Activated naive CD8-positive, alpha-beta T cell treated with anti-CD3 and anti-CD28 coated beads, Interleukin-2, amount 50 U/mL, for 16 hours (primary cell): Measurements from ENCODE around the gene CDC42.

Experiments
- DNase-seq: peaks from one replicate; pipeline ENCODE4 v3.0.0-alpha.2; 2020; ENCODE audit warnings: low read depth, low spot score

CDC42 gene

DNA sequence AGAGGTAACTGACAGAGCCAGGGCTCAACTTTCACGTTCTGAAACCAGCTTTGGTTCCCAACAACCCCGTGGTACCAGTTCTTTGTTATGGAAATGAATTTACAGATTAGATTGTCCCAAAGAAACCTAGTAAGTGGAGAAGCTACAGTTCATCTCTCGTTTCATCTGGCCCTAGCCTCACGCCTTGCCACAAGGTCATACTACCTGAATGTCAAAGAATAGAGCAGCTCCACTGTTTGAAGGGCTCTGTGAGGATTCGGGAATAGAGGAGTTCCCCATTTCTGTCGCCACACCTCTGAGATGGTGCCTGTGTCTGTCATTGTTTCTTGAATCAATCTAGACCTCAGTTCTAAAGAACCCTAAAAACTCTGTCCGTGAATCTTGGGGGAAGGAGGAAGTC, 15.0 kb upstream of the CDC42 start:
- DNase-seq: no peak

DNA sequence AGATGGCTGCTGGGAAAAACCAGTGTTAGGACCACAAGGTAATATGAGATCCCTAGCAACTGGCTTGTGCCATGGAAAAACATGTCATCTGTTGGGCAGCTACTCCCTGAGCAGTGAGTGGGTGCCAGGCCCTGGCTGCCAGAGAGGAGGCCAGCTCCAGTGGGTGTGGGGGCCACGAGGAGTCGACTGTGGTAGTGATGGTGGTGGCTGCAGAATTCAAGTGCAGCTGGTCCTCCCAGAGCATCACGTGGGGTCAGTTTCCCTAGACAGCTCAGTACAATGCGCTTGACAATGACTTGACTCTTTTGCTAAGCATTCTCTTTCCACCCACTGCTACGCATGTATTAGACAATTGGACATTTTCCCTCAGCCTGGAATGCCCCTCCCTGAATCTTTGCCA, 14.5 kb upstream of the CDC42 start:
- no peak for DNase-seq

DNA sequence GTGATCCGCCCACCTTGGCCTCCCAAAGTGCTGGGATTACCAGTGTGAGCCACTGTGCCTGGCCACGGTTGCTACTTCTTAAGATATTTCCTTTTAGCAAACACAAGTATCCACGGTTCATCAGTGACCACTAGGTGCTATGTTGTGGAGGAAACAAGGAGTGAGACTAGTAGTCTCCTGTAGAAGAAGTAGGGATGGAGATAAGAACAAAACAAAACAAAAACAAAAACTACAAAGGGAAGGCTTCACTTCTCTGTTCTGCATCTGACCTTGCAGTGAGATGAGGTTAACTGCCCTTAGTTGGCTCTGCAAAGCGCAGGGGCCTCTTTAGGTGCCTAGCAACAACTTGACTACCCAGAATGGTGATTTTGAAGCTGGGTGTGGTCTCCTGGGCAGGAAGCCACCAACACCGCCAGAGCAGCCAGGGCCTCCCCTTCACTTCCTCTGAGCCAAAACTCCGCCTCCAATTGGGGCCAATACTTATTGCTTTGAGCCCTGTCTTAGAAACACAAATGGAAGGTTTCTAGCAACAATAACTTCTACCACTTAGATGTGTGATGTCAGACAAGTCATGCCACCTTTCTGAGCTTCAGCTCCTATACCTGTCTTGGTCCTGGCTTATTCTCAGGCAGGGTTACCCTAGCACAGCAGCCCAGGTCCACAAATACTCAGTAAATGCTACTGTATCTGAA, 12.8 kb upstream of the CDC42 start:
- DNase-seq: peak; percentile 44

DNA sequence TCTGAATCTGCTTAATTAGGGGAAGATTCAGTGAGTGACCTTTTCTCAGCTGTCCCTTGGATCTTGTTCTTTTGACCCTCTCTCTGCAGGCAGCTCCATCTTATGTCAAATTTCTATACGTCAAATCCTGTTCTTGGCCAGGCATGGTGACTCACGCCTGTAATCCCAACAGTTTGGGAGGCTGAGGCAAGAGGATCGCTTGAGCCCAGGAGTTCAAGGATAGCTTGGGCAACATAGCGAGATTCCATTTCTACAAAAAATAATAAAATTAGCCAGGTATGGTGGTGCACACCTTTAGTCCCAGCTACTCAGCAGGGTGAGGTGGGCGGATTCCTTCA, 12.3 kb upstream of the CDC42 start:
- DNase-seq: no peak

DNA sequence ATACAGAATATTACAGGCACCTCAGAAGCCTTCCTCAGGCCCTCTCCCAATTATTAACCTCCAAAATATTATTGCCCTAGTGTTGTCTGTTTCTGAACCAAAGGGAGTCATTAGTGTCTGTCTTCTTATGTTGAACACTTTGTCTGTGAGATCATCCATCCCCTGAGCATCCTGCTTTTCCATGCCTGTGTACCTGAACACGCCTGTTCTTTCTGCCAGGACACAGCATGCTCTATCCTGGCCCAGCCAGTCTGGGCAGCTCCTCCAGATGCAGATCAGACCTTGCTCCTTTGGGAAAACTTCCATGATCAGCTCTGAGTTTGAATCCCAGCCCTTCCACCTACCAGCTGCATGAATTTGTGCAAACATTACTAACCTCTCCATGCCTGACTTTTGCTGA, 11.0 kb upstream of the CDC42 start:
- DNase-seq: no peak

DNA sequence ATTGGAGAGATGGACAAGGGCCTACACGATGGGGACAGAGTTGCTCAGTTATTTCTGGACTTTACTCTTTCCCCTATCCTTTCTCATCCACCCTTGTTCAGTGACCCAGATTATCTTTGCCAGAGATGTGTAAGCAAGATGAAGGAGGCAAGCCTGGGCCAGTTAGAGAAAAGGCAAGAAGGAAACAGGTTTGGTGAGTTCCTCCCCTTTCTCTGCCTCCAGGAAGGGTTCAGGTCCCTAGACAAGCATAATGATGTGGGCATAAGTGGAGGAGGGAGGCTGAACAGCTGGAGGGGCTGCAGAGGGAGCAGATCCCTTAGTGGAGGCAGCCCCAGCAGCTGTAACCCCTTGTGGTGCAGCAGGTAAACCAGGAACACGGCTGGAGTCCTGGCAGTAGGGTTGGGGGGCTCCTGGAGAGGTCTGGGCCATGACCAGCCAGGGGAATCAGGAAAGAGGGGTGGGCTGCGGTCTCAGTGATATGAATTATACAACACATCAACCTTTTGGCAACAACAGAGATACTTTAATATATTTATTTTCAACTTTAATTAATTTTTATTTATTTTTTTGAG, 9.2 kb upstream of the CDC42 start:
- DNase-seq: no peak

DNA sequence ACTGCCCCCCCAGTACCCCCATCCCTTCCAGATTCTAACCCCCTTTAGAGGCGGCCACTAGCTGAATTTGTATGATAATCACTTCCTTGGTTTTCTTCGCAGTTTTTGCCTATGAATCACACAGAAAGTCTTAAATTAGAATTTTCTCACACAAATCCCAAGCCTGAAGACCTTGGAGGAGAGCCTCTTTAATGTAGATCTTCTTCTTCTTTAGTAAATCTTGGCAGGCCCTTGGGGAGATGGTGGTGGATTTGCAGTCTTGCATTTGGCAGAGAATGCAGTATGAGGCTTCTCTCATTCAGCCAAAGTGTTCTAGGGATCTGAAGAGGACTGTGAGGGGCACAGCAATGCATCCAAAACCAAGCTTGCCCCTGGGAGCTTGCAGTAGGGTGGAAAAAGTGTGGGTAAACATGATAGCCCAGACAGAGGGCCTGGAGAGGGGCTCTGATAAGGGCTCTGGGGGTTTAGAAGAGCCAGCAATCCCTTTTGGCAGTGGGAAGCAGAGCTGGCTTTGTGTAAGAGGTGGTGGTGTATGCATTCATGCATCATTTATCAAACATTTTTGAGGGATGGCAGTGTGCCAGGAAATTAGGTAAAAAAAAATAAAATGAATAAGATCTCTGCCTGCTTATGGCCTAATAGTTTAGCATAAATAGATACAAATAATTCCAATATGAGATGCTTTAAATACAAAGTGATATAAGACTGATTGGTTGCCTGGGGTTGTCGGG, 7.7 kb upstream of the CDC42 start:
- no peak for DNase-seq

DNA sequence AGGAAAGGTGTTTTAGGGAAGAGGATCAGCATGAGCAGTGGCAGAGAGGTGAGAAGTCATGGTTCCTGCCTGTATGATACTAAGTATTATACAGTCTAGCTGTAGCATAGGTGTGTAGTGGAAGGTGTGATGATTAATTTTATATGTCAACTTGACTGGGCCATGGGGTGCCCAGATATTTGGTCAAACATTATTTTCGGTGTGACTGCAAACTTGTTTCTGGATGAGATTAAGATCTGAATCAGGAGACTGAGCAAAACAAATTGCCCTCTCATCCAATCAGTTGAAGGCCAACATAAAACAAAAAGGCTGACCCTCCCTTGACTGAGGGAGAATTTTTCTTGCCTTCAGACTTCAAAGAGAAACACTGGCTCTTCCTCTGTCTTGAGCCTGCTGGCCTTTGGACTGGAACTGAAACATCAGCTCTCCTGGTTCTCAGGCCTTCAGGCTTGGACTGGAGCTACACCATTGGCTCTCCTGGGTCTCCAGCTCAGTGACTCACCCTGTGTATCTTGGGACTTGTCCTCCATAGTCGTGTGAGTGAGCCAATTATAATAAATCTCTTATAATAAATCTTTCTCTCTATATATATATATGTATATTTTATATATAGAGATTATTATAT, 6.8 kb upstream of the CDC42 start:
- DNase-seq: no peak

DNA sequence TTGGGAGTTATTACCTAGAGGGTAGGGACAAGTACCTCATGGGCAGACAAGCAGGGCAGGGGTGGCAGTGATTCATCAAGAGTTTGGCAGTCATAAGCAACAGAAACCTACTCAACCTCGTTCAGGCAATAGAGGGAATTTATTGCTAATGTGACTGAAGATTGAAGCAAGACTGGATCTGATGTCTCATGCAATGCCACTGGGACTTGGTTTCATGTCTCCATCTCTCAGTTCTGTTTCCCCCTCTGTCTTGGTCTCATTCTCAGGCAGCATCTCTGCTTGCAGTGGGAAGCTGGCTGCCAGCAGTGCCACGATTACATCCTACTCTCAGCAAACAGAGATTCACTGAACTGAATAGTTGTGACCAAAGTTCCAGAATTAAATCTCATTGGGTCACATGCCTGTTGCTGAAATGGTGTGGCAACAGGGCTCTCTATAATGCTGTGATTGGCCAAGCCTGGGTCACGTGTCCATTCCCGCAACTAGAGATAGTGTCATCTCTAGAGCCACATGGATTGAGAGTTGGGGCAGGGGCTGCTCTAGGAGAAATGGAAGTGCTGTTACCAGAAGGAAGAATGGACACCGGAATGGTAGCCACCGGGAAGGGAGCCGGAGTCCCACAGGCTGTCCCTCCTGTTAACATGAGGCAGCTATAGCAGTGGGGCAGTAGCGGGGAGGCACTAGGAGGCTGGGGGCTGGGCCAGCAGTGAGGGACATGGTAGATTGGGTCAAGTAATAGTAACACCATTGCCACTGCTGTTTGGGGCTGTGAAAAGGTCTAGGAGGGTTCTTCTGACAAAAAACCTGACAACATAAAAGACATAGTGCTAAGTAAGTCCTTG, 3.9 kb upstream of the CDC42 start:
- DNase-seq: peak; percentile 27

DNA sequence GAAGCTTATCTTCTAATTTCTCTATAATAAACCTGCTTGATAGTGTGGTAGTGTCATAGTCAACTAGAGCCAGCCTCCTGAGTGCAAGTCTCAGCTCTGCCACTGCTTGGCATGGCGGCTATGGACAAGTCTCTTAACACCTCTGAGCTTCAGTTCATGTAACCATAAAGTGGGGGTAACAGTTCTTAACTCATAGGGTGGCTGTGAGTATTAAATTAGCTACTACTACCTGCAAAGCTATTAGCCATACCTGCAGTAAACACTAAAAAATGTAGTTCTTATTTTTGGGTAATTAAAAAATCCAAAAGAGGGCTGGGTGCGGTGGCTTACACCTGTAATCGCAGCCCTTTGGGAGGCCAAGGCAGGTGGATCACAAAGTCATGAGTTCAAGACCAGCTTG, 2.2 kb upstream of the CDC42 start:
- DNase-seq: no peak

DNA sequence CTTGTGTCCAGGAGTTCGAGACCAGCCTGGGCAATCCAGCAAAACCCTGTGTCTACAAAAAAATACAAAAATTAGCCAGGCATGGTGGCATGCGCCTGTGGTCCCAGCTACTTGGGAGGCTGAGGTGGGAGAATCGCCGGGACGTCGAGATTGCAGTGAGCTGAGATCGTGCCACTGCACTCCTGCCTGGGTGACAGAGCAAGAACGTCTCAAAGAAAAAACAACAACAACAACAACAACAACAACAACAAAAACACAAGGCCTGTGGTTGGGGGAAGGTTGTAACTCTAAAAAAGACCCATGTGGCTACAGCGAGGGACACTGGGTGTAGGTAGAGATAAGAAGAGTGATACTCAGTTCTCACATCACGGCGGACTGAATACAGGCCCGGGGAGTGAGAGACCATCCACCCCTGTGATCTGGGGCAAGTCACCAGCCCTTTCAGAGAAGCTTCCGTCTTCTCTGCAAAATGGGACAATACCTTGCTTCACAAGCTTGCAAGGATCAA, 848 bp upstream of the CDC42 start:
- DNase-seq: no peak

DNA sequence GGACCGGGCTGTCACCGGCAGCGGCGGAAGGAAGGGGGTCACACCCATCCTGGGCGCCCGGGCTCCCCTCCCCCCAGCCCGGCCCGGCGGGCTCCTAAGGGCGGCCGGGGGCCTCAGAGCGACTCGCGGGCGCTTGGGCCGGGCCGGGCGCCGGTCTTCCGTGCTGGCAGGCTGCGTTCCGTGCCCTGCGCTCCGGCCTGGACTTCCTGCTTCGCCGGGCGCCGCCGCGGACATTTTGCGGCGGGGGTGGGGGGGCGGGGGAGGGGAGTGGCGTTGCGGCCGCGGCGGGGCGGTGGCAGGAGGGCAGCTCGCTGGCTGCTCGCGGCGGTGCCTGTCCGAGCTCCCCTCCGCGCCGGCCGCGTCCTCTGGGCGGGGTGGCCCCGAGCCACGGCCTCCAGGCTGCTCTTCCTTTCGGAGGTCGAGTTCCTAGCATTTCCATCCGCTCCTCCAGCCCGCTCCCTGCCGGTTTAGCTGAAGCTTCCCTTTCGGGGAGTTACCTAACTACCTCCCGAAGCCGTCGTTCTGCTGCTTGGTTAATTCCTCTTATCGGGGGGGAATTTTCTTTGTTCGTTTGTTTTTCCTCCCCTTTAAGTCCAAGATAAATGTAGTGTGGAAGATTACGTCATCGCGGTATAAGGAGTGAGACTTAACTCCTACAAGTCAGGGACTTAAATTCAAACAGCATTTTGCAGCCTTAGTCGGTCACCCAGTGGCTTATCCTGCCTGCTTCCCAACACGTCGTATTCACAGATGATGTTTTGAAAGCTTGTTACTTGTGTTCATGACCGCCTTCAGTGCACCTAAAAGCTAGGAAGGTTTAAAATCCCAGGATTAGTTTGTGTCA, 730 bp downstream of the CDC42 start:
- DNase-seq: no peak

DNA sequence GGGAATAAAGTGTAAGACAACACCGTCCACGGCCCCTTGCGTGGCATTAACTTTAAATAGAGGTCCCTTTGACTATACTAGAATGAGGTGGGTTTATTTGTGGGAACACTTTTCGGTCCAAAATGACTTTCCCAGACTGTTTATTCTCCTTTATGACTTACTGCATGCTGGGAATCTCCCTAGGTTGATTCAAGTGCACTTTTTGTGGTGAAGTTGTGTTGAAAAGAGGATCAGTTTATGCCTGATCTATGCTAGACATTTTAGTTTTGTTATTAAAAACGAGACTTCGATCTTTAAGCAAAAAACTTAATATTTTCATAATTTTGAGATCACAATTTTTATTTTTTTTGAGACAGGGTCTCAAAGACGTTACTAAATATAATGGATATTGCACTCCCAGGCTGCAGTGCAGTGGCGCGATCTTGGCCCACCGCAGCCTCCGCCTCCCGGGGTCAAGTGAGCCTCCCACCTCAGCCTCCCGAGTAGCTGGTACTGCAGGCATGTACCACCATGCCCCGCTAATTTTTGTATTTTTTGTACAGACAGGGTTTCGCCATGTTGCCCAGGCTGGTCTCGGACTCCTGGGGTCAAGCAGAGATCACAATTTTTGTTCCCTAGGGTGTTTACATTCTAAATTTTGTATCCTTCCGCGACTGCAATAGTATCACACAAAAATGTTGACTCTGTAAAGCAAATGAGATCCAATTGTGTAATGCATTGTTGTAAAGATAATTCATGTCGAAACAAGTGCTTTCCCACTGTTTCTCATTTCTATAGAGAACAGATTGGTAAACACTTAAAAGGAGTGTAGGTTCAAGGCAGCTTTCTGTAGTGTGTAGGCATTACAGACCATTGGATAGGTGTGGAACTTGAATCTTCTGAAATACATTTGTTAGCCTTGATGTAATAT, 1.6 kb downstream of the CDC42 start:
- no peak for DNase-seq

DNA sequence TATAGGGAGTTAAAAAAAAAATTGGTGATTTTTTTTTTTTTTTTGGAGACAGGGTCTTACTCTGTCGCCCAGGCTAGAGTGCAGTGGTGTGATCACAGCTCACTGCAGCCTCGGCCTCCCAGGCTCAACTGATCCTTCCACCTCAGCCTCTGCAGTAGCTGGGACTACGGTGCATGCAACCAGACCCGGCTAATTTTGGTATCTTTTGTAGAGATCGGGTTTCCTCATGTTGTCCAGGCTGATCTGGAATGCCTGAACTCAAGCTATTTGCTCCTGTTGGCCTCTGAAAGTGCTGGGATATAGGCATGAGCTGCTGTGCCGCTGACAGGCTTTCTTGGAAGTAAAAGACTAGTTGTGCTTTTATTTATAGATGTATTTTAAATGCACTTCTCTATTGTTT, 3.0 kb downstream of the CDC42 start:
- no peak for DNase-seq

DNA sequence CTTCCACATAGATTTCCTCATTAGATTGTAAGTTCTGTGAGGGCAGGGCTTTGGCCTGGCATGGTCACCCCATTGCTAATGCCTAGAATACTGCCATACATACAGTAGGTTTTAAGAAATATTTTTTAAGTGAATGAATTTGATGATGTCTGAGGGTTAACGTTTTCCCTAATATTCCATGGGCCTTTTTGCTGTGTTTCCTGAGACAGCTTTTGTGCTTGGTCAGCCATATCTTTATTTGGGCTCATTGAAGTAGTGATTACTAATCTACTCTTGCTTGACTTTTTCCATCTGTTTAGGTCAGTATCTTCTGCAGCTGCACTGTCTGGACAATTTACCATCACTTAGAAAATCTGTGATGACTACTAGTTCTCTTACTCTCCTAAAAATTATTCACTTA, 3.5 kb downstream of the CDC42 start:
- DNase-seq: no peak

DNA sequence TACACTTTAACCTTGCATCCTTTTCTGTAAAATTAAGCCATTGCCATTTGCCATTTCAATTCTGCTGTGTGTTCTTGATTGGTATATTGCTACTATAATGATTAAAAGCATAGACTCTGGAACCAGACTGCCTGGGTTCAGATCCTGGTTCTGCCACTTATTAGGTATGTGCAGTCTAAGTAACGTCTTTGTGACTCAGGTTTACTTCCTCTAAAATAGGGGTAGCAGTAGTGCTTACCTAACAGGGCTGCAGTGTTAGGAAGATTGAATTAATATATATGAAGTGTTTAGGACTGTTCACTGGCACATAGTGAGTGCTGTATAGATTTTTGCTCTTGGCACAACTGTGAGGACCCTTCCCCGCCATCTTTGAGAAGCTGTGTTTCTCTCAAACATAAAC, 4.4 kb downstream of the CDC42 start:
- no peak for DNase-seq

DNA sequence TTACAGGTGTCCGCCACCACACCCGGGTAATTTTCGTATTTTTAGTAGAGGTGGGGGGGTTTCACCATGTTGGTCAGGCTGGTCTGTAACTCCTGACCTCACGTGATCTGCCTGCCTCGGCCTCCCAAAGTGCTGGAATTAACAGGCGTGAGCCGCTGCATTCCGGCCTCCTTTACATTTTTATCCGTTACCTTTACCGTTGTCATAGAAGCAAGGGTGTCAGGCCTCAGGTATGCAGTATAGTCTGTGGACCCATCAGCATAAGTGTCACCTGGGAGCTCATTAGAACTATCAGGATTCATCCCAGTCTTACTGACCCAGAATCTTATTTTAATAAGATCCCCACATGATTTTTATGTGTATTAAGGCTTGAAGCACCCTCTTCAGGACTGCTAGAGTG, 5.4 kb downstream of the CDC42 start:
- no peak for DNase-seq

DNA sequence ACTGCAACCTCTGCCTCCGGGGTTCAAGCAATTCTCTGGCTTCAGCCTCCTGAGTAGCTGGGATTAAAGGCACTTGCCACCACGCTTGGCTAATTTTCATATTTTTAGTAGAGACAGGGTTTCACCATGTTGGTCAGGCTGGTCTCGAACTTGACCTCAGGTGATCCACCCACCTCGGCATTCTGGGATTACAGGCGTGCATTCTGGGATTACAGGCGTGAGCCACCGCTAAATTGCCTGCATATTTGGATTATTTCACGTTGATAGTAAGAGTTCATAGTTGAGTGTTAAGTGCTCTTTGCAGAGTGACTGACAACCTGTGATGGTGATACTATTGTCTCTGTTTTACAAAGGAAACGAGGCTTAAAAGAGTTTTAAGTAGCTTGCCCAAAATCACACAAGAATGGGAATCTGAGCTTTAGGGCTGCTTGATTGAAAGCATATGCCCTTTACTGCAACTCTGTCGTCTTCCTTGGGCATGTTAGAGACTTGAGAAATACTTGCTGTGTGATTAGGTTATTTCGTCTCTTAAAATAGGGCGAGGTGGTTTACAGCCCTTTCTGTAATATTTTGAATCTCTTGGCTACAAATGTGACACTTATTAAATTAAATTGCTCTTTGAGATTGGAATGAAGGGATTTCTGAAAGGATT, 12.4 kb downstream of the CDC42 start:
- no peak for DNase-seq

DNA sequence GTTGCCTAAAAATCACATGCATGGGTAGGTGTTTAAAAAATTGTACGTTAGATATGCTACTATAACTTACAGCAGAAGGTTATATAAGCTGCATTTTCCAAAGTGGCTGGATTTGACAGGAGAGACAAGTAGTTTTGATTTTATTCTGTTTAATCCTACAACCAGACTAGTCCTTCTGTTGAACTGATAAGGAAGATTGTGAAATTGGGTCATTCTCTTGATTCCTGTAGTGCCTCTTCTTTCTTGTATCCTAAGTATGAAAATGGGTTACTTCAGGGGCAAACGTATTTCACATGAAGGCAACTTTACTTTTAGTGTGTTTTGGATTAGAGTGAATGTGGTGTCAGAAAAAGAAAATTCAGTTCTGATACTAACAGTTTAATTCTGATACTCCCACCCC, 19.0 kb downstream of the CDC42 start:
- DNase-seq: no peak
